MM.1S (cell line): ENCODE results near the gene ADAMTS17.

Source experiments
- CTCF ChIP-seq: fragments of 300-600 bp; sonication (generic); IDR thresholded peaks from 2 replicates; pipeline ENCODE4 v1.5.1; 2016; ENCODE audit warnings: antibody characterized with exemption, low read length, mixed read lengths
- EZH2phosphoT487 ChIP-seq: fragments of 300-600 bp; sonication (generic); IDR thresholded peaks from 2 replicates; pipeline ENCODE4 v1.6.1; 2018; ENCODE audit warnings: antibody characterized with exemption, low read length

- TF ChIP-seq CTCF (no peak), EZH2phosphoT487 (no peak)
Measured at GRCh38 chr15:100189849-100190248, 151.9 kb downstream of the ADAMTS17 start.
